IMR-90 (cell line): ENCODE data around the gene GJC1. TPM values are rescaled to one million over a fixed set of nuclear protein-coding genes. Genes with fewer than 3 reads are reported as not detected.
"Not testable (repeated sequence)": the region's sequence is repeated elsewhere in the genome, so short reads cannot be mapped to it uniquely, and the experiment has no call there.

Experiments used
- ATAC-seq: fragments of 200-7000 bp; cut with Tn5 transposase; 2 replicates; pipeline ENCODE4 v1.9.1; 2020; ENCODE audit warnings: low read depth, mild to moderate bottlenecking, moderate library complexity
- BruUV-seq: library from RNA; stranded (reverse); fragments of 400-500 nt; replicated peaks from 2 replicates; lab custom pipeline; 2021; lab: Mats Ljungman, UMichigan
- CTCF ChIA-PET: fragments of 300-600 bp; formaldehyde crosslinking; extraction: SDS; loops from one replicate; lab custom pipeline; 2021; ENCODE audit warnings: antibody characterized with exemption; lab: Yijun Ruan, JAX
- POLR2A ChIA-PET: fragments of 300-600 bp; sonication (Branson Sonifier 250); formaldehyde crosslinking; loops from one replicate; lab custom pipeline; 2022; ENCODE audit warnings: antibody characterized with exemption; ENCODE audit not compliant: unreplicated experiment; lab: Charles Lee
- DNase-seq: peaks from one replicate; pipeline ENCODE4 v3.0.0; 2013
- H2AFZ ChIP-seq: replicated peaks from 2 replicates; pipeline ENCODE3; 2013; ENCODE audit warnings: low read length, mild to moderate bottlenecking; ENCODE audit not compliant: poor library complexity
- H2AK5ac ChIP-seq: 2 replicates; pipeline ENCODE4 v1.6.1; 2013; ENCODE audit warnings: low read depth, low read length, inconsistent platforms
- H2AK9ac ChIP-seq: replicated peaks from 2 replicates; pipeline ENCODE3; 2013; ENCODE audit warnings: mild to moderate bottlenecking, low read depth, low read length, moderate library complexity; ENCODE audit not compliant: poor library complexity
- H2BK120ac ChIP-seq: 2 replicates; pipeline ENCODE4 v1.6.1; 2013; ENCODE audit warnings: low read depth, low read length, inconsistent platforms
- H2BK15ac ChIP-seq: 3 replicates; pipeline ENCODE4 v1.6.1; 2013; ENCODE audit warnings: low read depth, low read length, inconsistent platforms
- H2BK20ac ChIP-seq: 2 replicates; pipeline ENCODE4 v1.6.1; 2013; ENCODE audit warnings: low read depth, mild to moderate bottlenecking, inconsistent platforms, low read length, moderate library complexity
- H2BK5ac ChIP-seq: 2 replicates; pipeline ENCODE4 v1.6.1; 2013; ENCODE audit warnings: mild to moderate bottlenecking, low read depth, low read length, inconsistent platforms; ENCODE audit not compliant: poor library complexity, severe bottlenecking
- H3K14ac ChIP-seq: replicated peaks from 2 replicates; pipeline ENCODE4 v1.6.1; 2013; ENCODE audit warnings: low read depth, low read length, inconsistent platforms
- H3K18ac ChIP-seq: 2 replicates; pipeline ENCODE4 v1.6.1; 2013; ENCODE audit warnings: low read depth, low read length, control low read depth
- H3K23ac ChIP-seq: 2 replicates; pipeline ENCODE4 v1.6.1; 2013; ENCODE audit warnings: low read depth, low read length, inconsistent platforms
- H3K27ac ChIP-seq: 2 replicates; pipeline ENCODE4 v1.5.1; 2013; ENCODE audit warnings: mild to moderate bottlenecking, control low read depth, low read length; ENCODE audit not compliant: insufficient read depth
- H3K27me3 ChIP-seq: 2 replicates; pipeline ENCODE4 v1.6.1; 2013; ENCODE audit warnings: low read length; ENCODE audit not compliant: control insufficient read depth, insufficient read depth
- H3K36me3 ChIP-seq: 2 replicates; pipeline ENCODE4 v1.6.1; 2013; ENCODE audit warnings: low read length, mixed read lengths; ENCODE audit not compliant: control insufficient read depth, insufficient read depth
- H3K4ac ChIP-seq: 2 replicates; pipeline ENCODE4 v1.6.1; 2013; ENCODE audit warnings: low read depth, low read length, inconsistent platforms
- H3K4me1 ChIP-seq: 2 replicates; pipeline ENCODE4 v1.6.1; 2013; ENCODE audit warnings: low read length, mixed read lengths; ENCODE audit not compliant: control insufficient read depth, insufficient read depth
- H3K4me2 ChIP-seq: 2 replicates; pipeline ENCODE4 v1.6.1; 2013; ENCODE audit warnings: low read depth, mild to moderate bottlenecking, control low read depth, low read length, moderate library complexity
- H3K4me3 ChIP-seq: 2 replicates; pipeline ENCODE4 v1.5.1; 2013; ENCODE audit warnings: low read depth, mild to moderate bottlenecking, control low read depth, low read length, moderate library complexity; ENCODE audit not compliant: insufficient read depth
- H3K56ac ChIP-seq: 2 replicates; pipeline ENCODE4 v1.6.1; 2013; ENCODE audit warnings: low read length, inconsistent platforms; ENCODE audit not compliant: insufficient read depth; ENCODE audit errors: extremely low read depth
- H3K79me1 ChIP-seq, 2 experiments: 2 replicates each; pipeline ENCODE4 v1.6.1; 2013; ENCODE audit warnings: low read length in 2 of 2, inconsistent platforms in 1 of 2, low read depth in 1 of 2
- H3K9ac ChIP-seq: 2 replicates; pipeline ENCODE4 v1.6.1; 2013; ENCODE audit warnings: low read depth, low read length, control low read depth
- H3K9me1 ChIP-seq: 2 replicates; pipeline ENCODE4 v1.6.1; 2013; ENCODE audit warnings: low read length, inconsistent platforms; ENCODE audit not compliant: insufficient read depth
- H3K9me3 ChIP-seq: 2 replicates; pipeline ENCODE4 v1.6.1; 2013; ENCODE audit warnings: low read length; ENCODE audit not compliant: control insufficient read depth, insufficient read depth
- H4K20me1 ChIP-seq: 2 replicates; pipeline ENCODE4 v1.6.1; 2013; ENCODE audit warnings: low read length, inconsistent platforms; ENCODE audit not compliant: insufficient read depth
- H4K5ac ChIP-seq: 2 replicates; pipeline ENCODE4 v1.6.1; 2013; ENCODE audit warnings: mild to moderate bottlenecking, low read depth, low read length, control low read depth
- H4K8ac ChIP-seq, 2 experiments: 2 replicates each; pipeline ENCODE4 v1.6.1; 2013; ENCODE audit warnings: low read depth in 2 of 2, low read length in 2 of 2, control low read depth in 1 of 2, inconsistent platforms in 1 of 2
- H4K91ac ChIP-seq: 2 replicates; pipeline ENCODE4 v1.6.1; 2013; ENCODE audit warnings: low read depth, low read length, inconsistent platforms; ENCODE audit not compliant: insufficient read depth
- CEBPB ChIP-seq: IDR thresholded peaks from 2 replicates; pipeline ENCODE4 v1.6.1; 2012; ENCODE audit warnings: low read depth, low read length, improper control_type of control experiment
- CHD1 ChIP-seq: IDR thresholded peaks from 2 replicates; pipeline ENCODE4 v1.6.1; 2012; ENCODE audit warnings: low read depth, low read length, improper control_type of control experiment
- RFX5 ChIP-seq: IDR thresholded peaks from 2 replicates; pipeline ENCODE4 v1.8.0; 2012; ENCODE audit warnings: low read depth, mild to moderate bottlenecking, low read length, moderate library complexity
- WGBS, 2 experiments: methylation state at CpG; one replicate each; pipeline versions ENCODE4 v1.1.5 to v1.1.7; 2013; ENCODE audit warnings: missing lambda C conversion rate in 2 of 2; ENCODE audit not compliant: insufficient read length in 1 of 2; ENCODE audit errors: extremely low coverage in 2 of 2; 5-methylcytosine and 5-hydroxymethylcytosine counted together
- dilution Hi-C: fragments of 300-500 bp; cut with HindIII; formaldehyde crosslinking; loops from one replicate; pipeline ENCODE4 v1.14.3; 2018; ENCODE audit warnings: low sequenced_read_pairs; ENCODE audit not compliant: unreplicated experiment
- in situ Hi-C: fragments of 300-500 bp; cut with MboI; formaldehyde crosslinking; loops from 3 replicates; pipeline ENCODE4 v1.14.3; 2019; ENCODE audit warnings: low sequenced_read_pairs, inconsistent platforms, mixed read lengths
- intact Hi-C: fragments of 100-400 bp; cut with micrococcal nuclease; formaldehyde crosslinking; loops from 2 replicates; pipeline ENCODE4 v1.10.0; 2022
- polyA plus RNA-seq, 3 experiments: library from polyadenylated mRNA; depleted of rRNA; stranded (reverse); fragments of >200 nt; gene quantifications; 2 replicates each; pipeline ENCODE4 v1.2.3, GENCODE V29; 2012; ENCODE audit warnings: low replicate concordance in 1 of 3
- total RNA-seq: library from RNA; depleted of rRNA; stranded (reverse); fragments of >200 nt; gene quantifications from 2 replicates; pipeline ENCODE4 v1.2.3, GENCODE V29; 2012

The GJC1 gene
- total and polyA plus RNA-seq, 2 of the 4 experiments (the other 2 are of a cell fraction) = 23.9 to 69.7 TPM

DNA sequence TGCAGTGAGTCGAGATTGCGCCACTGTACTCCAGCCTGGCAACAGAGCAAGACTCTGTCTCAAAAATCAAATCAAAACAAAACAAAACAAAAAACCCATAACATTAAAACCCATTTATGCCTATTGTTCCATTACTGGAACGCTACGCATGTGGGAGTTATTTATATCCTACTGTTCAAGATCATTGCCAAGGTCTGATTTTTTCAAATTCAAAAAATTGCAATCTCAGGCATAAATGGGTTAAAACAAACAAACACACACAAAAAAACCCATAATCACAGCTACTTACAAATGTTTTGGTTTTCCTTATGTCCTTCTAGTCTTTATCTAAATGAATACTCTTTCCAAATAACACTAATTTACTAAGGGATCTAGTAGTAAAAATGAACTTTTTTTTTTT lies 17.8 kb downstream of the GJC1 start:
- H2BK120ac ChIP-seq = no peak overlapping the region
- H3K18ac ChIP-seq = no peak overlapping the region
- no peak for DNase-seq
- no peak overlapping the region for H3K27ac ChIP-seq
- peaks cover 30% of the 10 kb centered on the region for H4K20me1 ChIP-seq
- no peak for ATAC-seq
- 100% methylated on average over 1 of the region's 4 CpGs; no CpG with 5 or more reads in 1 of the 2 experiments for WGBS, 2 experiments
- no peak overlapping the region for H2BK5ac ChIP-seq
- no peak overlapping the region for H3K9ac ChIP-seq
- no peaks in the 10 kb centered on the region for H3K27me3 ChIP-seq
- H3K36me3 ChIP-seq = no peaks in the 10 kb centered on the region; the same call in 1 of the 2 replicates
- intact Hi-C loops = no loop called here
- ChIA-PET POLR2A (interaction anchor here (0.6 kb wide), 1 partner anchor 588 kb away, joined by 3 read pairs; no protein-coding TSS in a partner anchor), CTCF (no interaction called here)
- no peak overlapping the region for H3K4me3 ChIP-seq
- peaks cover 6% of the 10 kb centered on the region for H3K4me1 ChIP-seq
- no peak overlapping the region for H3K56ac ChIP-seq
- no peak overlapping the region for H4K91ac ChIP-seq
- H2AK5ac ChIP-seq = peak overlapping the region; percentile 25; the same call in 1 of the 2 replicates
- no peak overlapping the region for H3K23ac ChIP-seq
- dilution Hi-C loops = no loop called here
- no peak overlapping the region for H2BK15ac ChIP-seq
- H3K14ac ChIP-seq = no peak overlapping the region
- H2BK20ac ChIP-seq = no peak overlapping the region
- no peak overlapping the region for H2AFZ ChIP-seq
- no peak overlapping the region for H4K8ac ChIP-seq
- H3K4me2 ChIP-seq = no peak overlapping the region
- H3K9me1 ChIP-seq = peaks cover 9% of the 10 kb centered on the region
- no peak overlapping the region for H3K4ac ChIP-seq
- TF ChIP-seq CHD1 (no peak), CEBPB (peak; percentile 85), RFX5 (no peak)
- no peaks in the 10 kb centered on the region for H3K9me3 ChIP-seq
- H2AK9ac ChIP-seq = no peak overlapping the region
- H3K79me1 ChIP-seq = peaks cover 26 to 75% of the 10 kb centered on the region in 2 experiments
- no TSS peak for BruUV-seq
- in situ Hi-C loops = no loop called here
- H4K5ac ChIP-seq = no peak overlapping the region

GRCh38 chr17:44808656-44809388 lies 21.3 kb downstream of the GJC1 start:
- H3K27me3 ChIP-seq, H3K4me3 ChIP-seq, H3K9ac ChIP-seq, H3K56ac ChIP-seq, H3K23ac ChIP-seq, H3K9me3 ChIP-seq, H3K27ac ChIP-seq, H3K14ac ChIP-seq, H4K5ac ChIP-seq, CTCF ChIA-PET, BruUV-seq, H3K4me1 ChIP-seq, H2BK5ac ChIP-seq, H4K8ac ChIP-seq, H2AK5ac ChIP-seq, intact Hi-C loops, POLR2A ChIA-PET, H3K18ac ChIP-seq, H4K91ac ChIP-seq, dilution Hi-C loops, H2AFZ ChIP-seq, DNase-seq, H3K4me2 ChIP-seq, H2AK9ac ChIP-seq, H2BK120ac ChIP-seq, ATAC-seq, in situ Hi-C loops, H3K4ac ChIP-seq, H2BK15ac ChIP-seq: not testable (repeated sequence)
- WGBS, 2 experiments = no CpG with 5 or more reads among the region's 9 CpGs
- H3K36me3 ChIP-seq = peaks cover 18% of the 10 kb centered on the region
- H4K20me1 ChIP-seq = peaks cover 31% of the 10 kb centered on the region
- peaks cover 30 to 79% of the 10 kb centered on the region in 2 experiments for H3K79me1 ChIP-seq
- peaks cover 14% of the 10 kb centered on the region for H3K9me1 ChIP-seq
- H2BK20ac ChIP-seq = 0 out of 2 replicates have a peak overlapping the region, but pooled peaks have one; percentile 37
